Ramos (cell line): ENCODE results near the gene OBSL1.

ENCODE experiments used
- in situ Hi-C: fragments of 300-500 bp; cut with MboI; formaldehyde crosslinking; loops from one replicate; pipeline ENCODE4 v1.14.3; 2022; ENCODE audit warnings: low sequenced_read_pairs; ENCODE audit not compliant: unreplicated experiment

The OBSL1 gene

GRCh38 chr2:219552382-219553167, 18.8 kb downstream of the OBSL1 start:
- in situ Hi-C loops = no loop called here

- in situ Hi-C loops = no loop called here
Measured at GRCh38 chr2:219551441-219552381, 19.6 kb downstream of the OBSL1 start.

DNA sequence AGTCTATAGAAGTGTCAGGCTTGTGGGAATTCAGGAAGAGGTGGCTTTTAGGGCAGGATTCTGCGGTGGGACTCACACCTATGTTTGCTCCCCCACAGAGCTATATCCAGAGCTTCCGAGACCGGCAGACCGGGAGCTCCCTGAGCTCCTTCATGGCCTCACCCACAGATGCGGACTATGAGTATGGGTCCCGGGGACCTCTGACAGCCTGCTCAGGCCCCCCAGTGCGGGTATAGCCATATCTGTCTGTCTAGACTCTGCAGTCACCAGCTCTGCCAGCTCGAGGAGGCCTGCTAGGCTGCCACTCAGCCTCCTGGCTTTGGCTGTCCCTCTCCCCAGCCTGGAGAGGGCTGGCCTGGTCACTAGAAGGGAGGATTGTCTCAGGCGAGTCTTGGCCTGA, 21.7 kb downstream of the OBSL1 start:
- in situ Hi-C loops = no loop called here

- in situ Hi-C loops = no loop called here
Measured at GRCh38 chr2:219548990-219549389, 22.3 kb downstream of the OBSL1 start.

DNA sequence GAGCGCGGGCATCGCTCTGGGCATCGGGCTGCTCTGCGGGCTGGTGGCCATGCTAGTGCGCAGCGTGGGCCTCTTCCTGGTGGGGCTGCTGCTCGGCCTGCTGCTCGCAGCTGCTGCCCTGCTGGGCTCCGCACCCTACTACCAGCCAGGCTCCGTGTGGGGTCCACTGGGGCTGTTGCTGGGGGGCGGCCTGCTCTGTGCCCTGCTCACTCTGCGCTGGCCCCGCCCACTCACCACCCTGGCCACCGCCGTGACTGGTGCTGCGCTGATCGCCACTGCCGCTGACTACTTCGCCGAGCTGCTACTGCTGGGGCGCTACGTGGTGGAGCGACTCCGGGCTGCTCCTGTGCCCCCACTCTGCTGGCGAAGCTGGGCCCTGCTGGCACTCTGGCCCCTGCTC, 23.7 kb downstream of the OBSL1 start:
- in situ Hi-C loops = no loop called here

GRCh38 chr2:219545943-219546352, 25.4 kb downstream of the OBSL1 start:
- in situ Hi-C loops = no loop called here

DNA sequence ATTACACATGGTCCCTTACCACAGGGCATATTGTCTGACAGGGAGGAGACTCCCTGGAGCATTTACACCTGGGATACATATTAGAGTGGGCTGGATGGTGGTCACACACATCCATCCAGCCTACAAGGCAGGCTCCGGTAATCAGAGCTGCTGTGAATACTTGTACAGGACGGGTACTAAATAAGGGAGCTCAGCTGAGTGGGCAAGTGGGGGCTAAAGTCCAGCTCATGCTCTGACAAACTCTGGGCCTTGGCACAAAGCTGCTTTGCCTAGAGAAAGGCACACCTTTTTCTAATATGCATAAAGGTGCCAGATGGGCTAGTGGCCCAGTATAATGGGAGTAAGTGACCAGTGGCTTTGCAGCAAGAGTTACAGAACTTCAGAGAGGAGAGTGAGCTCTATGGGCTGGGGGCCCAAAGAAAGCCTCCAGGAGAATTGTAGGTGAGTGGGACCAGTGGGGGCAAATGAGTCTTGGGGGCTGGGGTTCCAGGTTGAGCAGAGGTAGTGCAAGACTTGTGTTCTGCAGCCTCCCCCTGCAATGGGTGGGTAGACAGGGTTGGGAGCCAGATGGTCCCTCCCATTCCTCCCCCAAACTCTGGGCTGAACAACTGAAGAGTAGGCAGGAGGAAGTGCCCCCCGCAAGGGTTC, 25.9 kb downstream of the OBSL1 start:
- in situ Hi-C loops = no loop called here

DNA sequence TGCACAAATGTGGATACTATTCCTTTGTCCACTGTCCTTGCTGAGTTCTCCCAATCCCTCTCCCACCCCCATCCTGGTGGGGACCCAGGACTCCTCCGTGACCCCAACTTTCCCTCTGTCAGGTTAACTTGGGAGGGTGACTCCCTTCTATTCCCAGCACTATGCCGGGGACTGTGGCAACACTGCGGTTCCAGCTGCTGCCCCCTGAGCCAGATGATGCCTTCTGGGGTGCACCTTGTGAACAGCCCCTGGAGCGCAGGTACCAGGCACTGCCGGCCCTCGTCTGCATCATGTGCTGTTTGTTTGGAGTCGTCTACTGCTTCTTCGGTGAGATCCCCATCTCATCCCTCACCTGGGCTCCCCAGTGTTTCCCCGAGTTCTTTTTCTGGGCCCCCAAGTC, 26.8 kb downstream of the OBSL1 start:
- in situ Hi-C loops = no loop called here

- in situ Hi-C loops = no loop called here
Measured at GRCh38 chr2:219543596-219544358, 27.6 kb downstream of the OBSL1 start, which contains the start of the genes CHPF and TMEM198. Gene CHPF, minus strand, starts transcription at chr2:219543809. Its CDS starts 271 bp downstream, at chr2:219543538. Gene TMEM198, plus strand, starts transcription at chr2:219544028. Its CDS starts 700 bp downstream, at chr2:219544728.

DNA sequence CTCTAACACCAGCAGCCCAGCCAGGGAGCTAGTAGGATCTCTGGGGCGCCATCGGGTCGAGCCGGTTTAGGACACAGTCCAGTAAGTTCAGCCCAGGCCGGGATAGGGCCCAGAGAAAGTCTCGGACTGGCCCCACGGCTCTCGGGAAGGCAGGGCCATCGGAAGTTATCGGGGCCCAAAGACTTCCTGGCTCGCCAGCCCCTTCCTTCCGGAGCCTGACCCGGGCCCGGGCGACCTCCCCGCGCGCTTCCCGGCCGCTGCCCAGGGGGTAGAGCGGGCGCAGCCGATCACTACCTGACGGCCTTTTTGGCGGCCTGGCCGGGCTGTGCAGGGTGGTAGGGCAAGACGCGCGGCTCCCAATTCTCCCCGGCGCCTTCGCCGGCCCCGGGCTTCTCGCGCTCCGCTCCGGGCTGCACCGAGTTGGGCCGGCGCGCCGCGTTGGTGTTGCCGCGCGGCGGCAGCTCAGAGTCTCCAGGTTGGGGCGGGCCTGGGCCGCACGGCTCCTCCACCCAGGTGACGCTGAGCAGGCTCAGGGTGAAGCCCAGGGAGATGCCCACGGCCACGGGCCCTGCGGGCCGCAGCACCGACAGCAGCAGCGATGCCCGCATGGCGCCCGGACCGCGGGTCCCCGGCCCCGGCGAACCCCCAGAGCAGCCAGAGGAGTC, 28.3 kb downstream of the OBSL1 start:
- in situ Hi-C loops = no loop called here

GRCh38 chr2:219541611-219542180, 29.6 kb downstream of the OBSL1 start:
- in situ Hi-C loops = no loop called here

- in situ Hi-C loops = no loop called here
Measured at GRCh38 chr2:219540784-219541504, 30.4 kb downstream of the OBSL1 start.

DNA sequence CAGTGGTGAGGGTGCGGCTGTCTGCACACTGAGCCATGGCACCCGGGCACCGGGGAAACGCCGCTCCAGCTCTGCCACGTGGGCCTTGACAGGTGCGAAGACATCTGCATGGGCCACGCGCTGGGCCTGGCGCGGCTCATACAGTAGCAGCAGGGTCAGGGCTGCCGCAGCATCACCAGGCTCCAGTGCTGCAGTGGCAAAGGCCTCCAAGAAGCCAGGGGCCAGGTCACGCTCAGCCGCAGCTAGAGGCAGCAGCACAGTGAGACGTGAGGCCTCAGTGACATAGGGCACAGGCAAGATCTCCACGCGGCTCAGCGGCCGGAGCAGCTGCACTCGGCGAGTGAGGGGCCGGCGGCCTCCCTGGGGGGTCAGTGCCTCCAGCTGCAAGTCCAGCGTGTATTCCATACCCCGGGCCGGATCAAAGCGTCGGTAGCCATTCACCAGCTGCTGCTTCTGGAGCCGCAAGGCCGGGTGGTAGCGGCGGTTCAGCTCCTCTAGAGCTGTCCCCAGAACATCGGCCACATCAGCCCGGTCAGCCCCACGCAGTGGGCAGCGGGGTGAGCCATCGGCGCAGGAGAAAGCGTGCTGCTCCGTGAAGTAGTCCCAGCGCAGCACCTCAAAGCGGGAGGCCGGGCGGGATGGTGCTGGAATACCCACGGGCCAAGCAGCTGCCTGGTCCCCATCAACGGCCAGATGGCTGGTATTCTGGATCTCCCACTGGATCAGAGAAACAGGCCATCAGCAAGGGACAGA, 31.2 kb downstream of the OBSL1 start:
- in situ Hi-C loops = loop anchor here (10.0 kb wide), 1 partner anchor 135 kb away; no protein-coding TSS in a partner anchor

GRCh38 chr2:219538956-219539788, 32.2 kb downstream of the OBSL1 start:
- in situ Hi-C loops = loop anchor here (10.0 kb wide), 1 partner anchor 134 kb away; no protein-coding TSS in a partner anchor

GRCh38 chr2:219538504-219538951, 32.8 kb downstream of the OBSL1 start:
- in situ Hi-C loops = loop anchor here (10.0 kb wide), 1 partner anchor 134 kb away; no protein-coding TSS in a partner anchor
